GM04503 (cell line): ENCODE measurements around the gene HNRNPH3.

Experiments
- DNase-seq: peaks from one replicate; pipeline ENCODE4 v3.0.0-alpha.2; 2012; ENCODE audit warnings: low read depth

The HNRNPH3 gene

DNA sequence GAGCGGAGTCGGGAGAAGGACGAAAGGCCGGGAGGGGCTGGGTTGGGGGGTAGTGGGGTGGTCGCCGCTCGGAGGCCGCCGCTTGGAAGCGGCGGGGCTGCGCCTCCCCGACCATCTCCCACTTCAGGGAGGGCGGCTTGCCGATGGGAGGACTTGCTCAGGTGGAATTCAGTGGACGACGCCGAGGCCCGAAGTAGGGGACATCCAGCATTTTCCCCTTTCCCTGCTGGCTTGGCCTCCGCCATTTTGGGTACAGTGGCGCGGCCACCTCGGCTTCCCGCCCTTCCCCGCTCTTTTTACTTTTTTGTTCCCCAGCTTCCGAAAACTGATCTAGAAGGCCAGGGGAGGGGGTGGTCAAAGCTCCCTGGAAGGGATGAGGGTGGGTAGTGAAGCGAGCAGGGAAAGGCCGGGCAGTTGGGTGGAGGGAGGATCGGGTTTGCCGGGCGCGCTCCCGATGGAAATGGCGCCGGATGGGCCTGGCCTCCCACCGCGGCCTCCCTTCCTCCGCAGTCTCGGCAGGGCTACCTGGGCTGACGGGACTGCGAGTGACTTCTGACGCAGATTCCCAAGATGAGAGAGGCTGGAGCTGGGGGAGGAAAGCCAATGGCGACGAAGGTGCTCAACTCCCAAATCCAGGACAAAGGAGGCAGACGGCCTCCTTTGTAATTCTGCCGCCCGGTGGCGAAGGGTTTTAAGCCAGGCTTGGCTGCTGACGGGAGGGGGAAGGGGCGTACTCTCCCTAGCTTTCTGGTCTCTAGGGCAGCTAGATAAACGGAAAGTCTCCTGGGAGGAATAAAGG is 594 bp downstream of the HNRNPH3 start, which contains the start of gene PBLD:
Gene PBLD (minus strand): TSS at position 670 of the 799 bp plus-strand sequence. CDS start 26,084 bp downstream, outside the sequence.
- DNase-seq: peak; percentile 49

DNA sequence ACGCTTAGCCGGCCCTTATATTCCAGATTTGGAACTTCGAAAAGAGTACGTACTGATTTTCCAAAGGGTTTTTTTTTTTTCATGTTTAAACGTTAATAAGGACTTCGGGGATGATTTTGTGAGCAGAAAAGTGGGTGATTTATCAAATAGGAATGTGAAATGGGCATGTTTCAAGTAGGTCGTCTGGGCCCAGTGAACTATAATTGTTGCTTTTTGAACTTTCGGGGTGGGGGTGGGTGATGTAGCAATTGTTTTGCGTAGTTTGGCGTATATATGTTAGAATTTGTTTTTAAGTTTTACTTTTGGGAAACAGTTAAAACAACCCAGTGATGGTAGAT is 1.2 kb downstream of the HNRNPH3 start:
- peak; percentile 38 for DNase-seq

DNA sequence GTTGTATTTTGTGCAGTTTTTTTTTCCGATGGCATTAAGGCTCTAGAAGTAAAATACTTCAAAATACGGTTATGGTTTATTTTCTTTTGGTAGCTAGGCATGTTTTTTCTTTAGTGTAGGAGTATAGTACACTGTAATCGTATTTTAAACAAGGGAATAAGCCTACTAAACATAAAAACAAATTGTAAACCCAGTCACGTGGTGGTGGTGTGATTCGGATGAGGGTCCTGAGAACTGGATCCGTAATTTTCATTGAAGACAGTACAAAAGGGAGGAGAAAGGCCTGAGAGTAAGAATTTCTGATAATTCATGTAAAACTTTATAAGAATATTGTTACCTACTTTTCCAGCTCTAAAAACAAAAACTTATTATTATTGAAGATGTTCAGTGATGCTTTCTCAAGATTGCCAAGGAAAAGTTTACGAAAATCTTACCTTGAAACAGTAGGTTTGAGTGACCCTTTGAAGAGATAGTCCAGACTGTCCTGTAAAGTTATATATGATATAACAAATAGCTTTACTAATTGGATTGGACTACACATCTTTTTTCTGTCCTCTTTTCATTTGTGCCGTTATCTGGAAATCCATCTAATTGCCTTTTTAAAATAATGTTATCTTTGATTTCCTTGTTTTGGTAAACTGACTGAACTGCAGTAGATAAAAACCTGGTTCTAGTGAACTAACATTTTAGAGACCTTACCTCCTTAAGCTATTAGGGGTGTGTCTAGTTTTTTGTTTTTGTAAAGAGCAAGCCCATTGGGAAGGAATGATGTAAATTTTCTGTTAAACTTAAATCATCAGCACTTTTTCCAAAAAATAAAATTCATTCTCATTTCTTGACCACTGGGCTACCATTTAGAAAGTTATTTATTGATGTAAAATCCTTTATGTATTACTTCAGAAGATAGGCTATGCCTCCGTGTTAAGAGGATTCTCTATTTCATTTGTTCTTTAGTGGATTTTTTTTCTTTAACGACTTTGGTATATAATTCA is 1.9 kb downstream of the HNRNPH3 start:
- no peak for DNase-seq

DNA sequence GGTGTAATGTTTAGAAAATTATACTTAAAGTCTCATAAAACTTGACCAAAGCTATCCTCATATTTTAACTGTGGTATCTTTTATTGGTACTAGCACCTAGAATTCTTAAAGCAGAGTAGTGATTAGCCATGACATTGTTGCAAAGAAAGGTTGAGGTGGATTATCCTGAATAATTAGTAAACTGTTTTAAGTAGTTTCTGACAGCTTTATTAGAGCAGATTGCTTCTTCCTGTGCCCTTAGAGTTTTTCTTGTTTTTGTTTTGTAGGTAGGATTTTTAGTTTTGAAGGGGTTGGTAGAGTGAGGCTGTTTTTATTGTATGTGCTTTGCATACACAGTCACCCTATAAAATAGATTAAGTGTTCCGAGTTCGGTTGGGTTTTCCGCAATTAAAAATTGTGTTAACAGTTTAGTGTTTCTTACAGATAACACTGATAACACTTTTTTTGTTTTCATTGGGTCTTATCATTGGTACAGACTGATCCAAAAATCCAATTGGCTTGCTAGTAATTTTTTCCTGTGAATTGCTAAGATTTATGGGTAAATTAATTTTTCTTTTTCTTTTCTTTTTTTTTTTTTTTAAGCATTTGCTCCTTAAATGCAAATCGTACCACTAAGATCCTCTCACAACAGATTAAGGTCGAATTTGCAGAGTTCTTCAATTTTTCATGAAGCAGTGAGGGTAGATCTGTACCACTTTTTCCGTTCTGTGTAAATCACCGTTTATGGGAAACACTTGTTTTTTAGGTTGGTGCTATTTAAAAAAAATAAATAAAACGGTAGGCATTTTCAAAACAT is 3.0 kb downstream of the HNRNPH3 start:
- no peak for DNase-seq

DNA sequence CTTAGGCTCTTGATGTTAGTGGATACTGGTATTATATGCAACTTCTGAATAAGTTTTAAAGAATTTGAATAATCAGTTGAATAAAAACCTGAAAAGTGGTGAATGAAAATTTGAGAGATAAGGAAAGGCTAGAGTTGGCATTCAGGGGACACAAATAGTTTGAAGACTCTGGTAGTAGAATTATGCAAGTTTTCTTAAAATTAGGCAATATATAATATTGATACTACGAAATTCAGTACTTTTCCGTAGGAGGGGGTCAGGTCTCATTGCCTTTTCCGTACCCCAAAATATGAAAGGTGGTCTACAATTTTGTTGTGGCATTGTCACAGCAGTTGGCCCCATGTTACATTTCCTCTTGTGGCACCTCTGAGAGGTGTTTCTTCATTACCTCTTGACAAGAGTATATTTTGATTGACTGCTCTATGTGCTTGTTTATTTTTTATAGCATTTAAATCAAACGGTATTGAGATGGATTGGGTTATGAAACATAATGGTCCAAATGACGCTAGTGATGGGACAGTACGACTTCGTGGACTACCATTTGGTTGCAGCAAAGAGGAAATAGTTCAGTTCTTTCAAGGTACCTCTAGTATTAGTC is 5.0 kb downstream of the HNRNPH3 start:
- DNase-seq: no peak

DNA sequence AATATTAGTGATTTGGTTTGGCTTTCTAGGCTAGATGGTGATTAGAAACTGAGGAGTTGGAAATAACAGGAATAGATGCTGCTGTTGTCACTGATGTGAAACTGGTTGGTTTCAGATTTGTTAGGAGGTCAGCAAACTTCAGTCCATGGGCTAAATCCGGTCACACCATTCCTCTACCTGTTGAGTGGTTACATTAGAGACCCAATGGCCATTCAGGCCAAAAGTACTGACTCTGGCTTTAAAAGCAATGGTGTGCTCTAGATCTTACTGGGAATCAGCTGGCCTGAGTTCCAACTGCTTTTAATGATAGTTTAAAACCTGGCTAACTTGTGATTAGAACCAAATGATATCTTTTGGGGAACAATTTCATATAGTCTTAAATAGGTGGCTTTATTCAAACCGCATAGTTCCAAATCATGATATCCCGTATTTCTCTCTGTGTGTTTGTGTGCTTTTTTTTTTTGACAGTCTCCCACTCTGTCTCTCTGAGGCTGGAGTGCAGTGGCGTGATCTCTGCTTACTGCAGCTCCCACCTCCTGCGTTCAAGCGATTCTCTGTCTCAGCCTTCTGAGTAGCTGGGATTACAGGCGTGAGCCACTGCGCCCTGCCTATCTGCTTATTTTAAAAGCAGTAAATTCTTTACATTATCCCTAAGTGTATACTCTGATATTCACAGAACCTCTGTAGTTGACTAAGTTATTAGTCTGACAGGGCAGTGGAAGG is 8.7 kb downstream of the HNRNPH3 start:
- DNase-seq: no peak

DNA sequence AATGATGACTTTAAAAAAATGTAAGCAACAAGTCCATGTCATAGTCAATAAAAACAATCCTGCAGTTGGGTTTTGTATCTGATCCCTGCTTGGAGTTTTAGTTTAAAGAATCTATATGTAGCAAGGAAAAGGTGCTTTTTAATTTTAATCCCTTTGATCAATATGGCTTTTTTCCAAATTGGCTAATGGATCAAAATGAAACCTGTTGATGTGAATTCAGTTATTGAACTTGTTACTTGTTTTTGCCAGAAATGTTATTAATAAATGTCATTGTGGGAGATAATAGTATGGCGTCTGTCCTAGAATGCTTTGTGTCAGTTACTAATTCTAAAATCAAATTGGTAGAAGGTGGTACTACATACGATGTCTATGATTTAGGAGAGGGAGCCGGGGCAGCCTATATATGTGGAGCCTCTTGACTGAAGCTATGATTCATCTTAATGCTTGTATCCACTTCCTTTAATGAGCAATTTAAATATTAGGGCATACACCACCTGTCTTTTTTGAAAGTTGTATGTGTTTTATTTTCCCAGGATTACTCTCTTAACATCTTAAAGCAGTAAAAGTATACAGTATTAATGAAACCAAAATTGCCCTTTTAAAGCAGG is 11.1 kb downstream of the HNRNPH3 start:
- no peak for DNase-seq

DNA sequence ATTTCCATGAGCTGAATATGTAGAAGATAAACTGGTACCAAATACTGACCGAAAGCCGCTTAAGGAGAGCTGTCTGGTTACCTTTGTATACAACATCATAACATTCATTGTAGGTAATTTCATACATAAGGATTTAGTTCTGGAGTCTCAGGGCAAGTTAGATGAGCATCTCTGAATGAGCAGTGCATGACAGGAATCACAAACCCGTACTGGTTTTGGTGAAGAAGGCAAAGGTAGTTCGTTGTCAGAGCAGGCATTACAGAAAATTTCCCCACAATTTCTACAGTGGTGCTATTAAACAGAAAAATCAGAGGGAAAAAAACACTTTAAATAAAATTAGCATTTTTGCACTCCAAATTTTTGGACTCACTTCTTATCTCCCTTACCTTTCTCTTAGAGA is 13.8 kb downstream of the HNRNPH3 start:
- DNase-seq: no peak

DNA sequence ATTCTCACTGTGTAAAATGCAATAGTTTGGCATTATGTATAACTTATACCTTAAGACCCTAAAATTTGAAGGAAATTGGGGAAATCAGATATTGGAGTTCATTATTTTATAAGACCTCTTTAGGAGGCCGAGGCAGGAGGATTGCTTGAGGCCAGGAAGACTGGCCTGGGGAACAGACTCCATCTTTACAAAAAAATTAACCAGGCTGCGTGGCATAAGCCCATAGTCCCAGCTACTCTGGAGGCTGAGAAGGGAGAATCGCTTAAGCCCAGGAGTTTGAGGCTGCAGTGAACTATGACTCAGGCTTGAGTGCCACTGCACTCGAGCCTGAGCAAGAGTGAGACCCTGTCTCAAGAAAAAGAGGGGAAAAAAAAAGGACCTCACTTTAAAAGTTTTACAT is 14.9 kb downstream of the HNRNPH3 start:
- no peak for DNase-seq

DNA sequence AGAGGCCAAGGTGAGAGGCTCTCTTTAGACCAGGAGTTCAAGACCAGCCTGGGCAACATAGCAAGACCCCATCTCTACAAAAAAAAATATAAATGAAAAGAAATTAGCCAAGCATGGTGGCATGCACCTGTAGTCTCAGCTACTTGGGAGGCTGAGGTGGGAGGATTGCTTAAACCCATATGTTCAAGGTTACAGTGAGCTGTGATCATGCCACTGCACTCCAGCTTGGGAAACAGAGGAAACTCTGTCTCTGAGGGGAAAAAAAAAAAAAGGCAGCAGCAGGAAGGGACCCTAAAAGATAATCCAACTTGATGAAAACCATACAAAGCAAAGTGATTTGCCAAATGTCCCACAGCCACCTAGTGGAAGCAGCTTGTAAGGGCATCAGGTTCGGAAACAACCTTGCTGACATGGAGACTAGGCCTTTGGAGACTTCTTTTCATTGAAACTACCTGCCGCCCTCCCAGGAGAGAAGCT is 16.4 kb downstream of the HNRNPH3 start:
- DNase-seq: no peak

DNA sequence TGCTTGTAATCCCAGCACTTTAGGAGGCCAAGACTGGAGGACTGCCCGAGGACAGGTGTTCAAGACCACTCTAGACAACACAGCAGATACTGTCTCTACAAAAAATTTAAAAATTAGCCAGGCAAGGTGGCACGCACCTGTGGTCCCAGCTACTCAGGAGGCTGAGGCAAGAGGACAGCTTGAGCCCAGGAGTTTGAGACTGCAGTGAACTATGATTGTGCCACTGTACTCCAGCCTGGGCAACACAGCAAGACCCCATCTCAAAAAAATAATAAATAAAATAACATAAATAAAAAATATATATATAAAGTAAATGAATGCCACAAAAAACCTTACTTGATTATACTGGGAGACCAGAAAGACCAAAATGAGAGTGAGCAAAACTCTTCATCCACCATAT is 21.7 kb downstream of the HNRNPH3 start:
- DNase-seq: no peak

DNA sequence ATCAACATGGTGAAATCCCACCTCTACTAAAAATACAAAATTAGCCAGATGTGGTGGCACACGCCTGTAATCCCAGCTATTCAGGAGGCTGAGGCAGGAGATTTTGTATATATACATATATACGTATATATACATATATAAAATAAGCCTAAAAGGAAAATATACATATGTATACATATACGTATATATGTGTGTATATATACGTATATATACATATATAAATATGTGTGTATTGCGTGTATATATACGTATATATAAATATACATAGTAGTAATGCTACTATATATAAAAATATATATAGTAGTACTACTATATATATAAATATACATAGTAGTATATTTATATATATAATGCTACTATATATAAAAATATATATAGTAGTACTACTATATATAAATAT is 27.3 kb downstream of the HNRNPH3 start:
- no peak for DNase-seq

DNA sequence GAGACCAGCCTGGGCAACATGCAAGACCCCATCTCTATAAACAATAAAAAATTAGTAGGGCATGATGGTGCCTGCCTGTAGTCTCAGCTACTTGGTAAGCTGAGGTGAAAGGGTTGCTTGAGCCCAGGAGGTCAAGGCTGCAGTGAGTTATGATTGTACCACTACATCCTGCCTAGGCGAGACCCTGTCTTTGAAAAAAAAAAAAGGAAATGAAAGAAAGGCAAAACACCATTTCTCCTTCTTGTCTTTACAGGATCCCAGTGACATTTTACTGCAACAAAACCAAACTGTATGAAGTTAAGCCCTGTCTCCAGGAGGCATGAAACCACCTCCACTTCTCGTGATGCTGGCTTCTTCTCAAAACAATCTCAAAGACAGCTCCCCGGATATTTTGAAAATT is 30.7 kb downstream of the HNRNPH3 start:
- DNase-seq: no peak

DNA sequence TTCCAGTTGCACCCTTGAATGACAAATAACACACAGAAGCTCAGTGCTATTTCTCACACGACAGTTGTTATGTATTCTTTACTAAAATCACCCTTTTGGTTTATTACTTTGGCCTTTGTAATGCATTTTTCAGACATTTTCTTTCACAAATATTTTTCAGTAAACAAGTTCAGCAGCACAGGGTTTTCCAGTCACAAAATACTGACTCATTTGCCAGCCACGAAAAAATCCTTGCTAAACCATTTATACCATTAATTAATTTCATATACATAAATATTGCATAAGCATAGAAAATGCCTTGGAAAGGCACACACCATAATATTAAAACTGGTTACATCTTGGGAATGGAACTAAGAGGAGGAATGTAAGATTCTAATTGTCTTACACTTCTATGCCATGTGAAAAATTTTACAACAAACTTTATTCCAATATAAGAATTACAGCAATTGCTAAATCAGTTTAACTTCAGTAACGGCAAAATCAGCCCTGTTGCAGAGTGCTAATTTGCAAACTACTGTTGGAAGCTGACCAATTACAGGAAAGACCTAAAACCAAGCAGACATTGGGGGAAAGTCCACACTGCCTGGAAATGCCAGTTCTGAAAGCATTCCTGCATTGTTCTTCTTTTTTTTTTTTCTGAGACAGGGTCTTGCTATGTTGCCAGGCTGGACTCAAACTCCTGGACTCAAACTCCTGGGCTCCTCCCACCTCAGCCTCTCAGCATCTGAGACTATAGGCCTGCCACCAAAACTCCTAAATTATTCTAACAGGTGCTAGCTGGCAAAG is 32.4 kb downstream of the HNRNPH3 start:
- peak; percentile 21 for DNase-seq

DNA sequence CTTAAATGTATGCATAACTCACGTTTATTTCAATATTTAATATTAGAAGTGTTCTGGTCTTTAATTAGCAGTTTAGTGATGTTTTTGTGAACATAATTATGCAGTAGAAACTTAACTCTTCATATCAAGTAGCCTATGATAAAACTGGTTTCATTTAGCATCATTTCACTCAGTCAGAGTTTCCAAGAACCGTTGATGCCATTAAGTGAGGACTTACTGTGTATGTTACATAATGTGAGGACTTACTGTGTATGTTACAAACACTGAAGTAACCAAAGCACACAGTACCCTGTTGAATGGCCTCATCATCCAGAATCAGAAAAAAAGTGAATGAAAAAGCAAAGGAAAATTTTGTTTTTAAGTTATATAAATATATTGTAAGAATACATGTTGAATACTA is 33.7 kb downstream of the HNRNPH3 start:
- no peak for DNase-seq

DNA sequence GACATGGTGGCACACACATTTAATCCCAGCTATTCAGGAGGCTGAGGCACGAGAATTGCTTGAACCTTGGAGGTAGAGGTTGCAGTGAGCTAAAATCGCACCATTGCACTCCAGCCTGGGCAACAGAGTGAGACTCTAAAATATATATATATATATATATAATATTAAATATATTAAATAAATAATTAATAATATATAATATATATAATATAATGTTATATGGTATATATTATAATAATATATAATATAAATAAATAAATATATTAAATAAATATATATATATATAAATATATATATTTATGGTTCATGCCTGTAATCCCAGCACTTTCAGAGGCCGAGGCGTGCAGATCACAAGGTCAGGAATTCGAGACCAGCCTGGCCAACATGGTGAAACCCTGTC is 34.7 kb downstream of the HNRNPH3 start:
- no peak for DNase-seq

DNA sequence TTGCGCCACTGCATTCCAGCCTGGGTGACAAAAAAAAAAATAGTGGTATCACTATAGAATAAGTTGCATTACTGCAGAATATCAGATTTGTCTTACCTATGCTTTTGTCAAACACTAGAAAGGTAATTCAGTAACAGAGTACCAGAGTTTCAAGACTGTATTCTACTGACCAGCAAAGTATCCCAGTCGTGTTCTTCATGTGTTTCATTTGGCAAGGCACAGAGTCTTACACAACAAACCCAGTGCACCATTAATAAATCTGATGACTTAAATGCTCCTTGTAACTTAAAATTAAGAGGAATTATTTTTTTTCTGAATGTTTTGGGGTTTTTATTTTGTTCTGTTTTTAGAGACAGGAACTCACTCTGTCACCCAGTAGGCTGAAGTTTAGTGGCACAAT is 35.3 kb downstream of the HNRNPH3 start:
- DNase-seq: no peak

DNA sequence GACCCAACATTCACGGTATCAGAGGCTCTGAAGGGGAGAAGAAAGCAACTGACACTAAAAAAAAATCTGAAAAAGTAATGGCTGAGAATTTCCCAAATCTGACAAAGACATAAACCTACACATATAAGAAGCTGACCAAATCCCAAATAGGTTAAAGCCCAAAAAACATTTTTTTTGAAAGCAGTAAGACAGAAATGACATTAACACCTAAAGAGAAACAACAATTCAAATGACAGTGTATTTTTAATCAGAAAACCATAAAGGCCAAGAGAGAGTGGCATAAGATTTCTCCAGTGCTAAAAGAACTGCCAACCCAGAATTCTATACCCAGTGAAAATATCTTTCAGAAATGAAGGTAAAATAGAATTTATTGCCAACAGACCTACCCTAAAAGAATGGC is 39.7 kb downstream of the HNRNPH3 start:
- no peak for DNase-seq

DNA sequence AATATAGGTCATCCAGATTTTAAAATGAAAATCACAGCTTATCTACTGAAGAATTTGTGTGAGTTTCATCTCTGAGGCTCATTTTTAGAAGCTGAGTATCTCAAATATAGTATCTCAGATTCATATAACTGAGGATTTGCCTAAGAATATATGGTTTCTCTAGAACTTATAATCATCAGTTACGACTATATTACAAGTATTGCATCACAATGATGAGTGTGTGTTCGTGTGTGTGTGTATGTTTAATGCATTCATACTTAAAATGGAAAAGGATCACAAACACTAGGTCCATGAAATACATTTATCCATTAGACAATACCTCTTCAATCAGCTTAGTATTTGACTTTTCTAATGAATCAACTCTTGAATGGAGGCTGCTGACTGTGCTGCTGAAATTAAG is 53.9 kb downstream of the HNRNPH3 start:
- DNase-seq: no peak
